GM12878 (cell line): ENCODE data around the gene TK2. TPM values are rescaled to one million over a fixed set of nuclear protein-coding genes. Genes with fewer than 3 reads are reported as not detected.

Experiments
- ATAC-seq: fragments of 200-7000 bp; cut with Tn5 transposase; 3 replicates; pipeline ENCODE4 v1.9.1; 2020; ENCODE audit warnings: mild to moderate bottlenecking, moderate library complexity
- BruUV-seq: library from RNA; stranded (reverse); fragments of 400-500 nt; replicated peaks from 2 replicates; lab custom pipeline; 2021; lab: Mats Ljungman, UMichigan
- CTCF ChIA-PET: fragments of 300-600 bp; sonication (Branson Sonifier 250); formaldehyde crosslinking; extraction: SDS; loops from one replicate; lab custom pipeline; 2021; ENCODE audit warnings: inconsistent platforms; lab: Yijun Ruan, JAX
- POLR2A ChIA-PET: fragments of 350-600 bp; formaldehyde crosslinking; extraction: SDS; loops from one replicate; lab custom pipeline; 2021; ENCODE audit warnings: inconsistent platforms; lab: Charles Lee
- RAD21 ChIA-PET: fragments of 300-600 bp; sonication (Branson Sonifier 250); formaldehyde crosslinking; loops from one replicate; lab custom pipeline; 2023; ENCODE audit warnings: antibody characterized with exemption; ENCODE audit not compliant: unreplicated experiment; lab: Charles Lee
- SMC1A ChIA-PET: fragments of 300-600 bp; sonication (Branson Sonifier 250); formaldehyde crosslinking; loops from one replicate; lab custom pipeline; 2023; ENCODE audit not compliant: unreplicated experiment, uncharacterized antibody; lab: Charles Lee
- DNase-seq: peaks from one replicate; pipeline ENCODE4 v3.0.0-alpha.2; 2011; ENCODE audit warnings: low read depth, low spot score
- FAIRE-seq: peaks from 3 replicates; lab custom pipeline; 2011; peaks lifted over from hg19 to GRCh38; lab: Jason Lieb, UNC
- H2AFZ ChIP-seq: 2 replicates; pipeline ENCODE4 v1.6.0; 2011; ENCODE audit warnings: low read depth, low read length, control low read depth; ENCODE audit not compliant: control insufficient read depth
- H3K27ac ChIP-seq: 2 replicates; pipeline ENCODE4 v1.5.1; 2011; ENCODE audit warnings: control low read depth; ENCODE audit not compliant: control insufficient read depth, insufficient read depth
- H3K27me3 ChIP-seq, 2 experiments: replicated peaks in 1 of 2; 2 replicates each; pipeline versions ENCODE4 v1.6.0 to v1.6.1; 2011; ENCODE audit warnings: low read length in 1 of 2; ENCODE audit not compliant: control insufficient read depth in 2 of 2, insufficient read depth in 2 of 2
- H3K36me3 ChIP-seq, 2 experiments: 2 replicates each; pipeline ENCODE4 v1.5.1; 2011; ENCODE audit warnings: low read length in 1 of 2; ENCODE audit not compliant: control insufficient read depth in 2 of 2, insufficient read depth in 2 of 2
- H3K4me1 ChIP-seq: 2 replicates; pipeline ENCODE4 v1.6.1; 2011; ENCODE audit warnings: mild to moderate bottlenecking, low read length, moderate library complexity, mixed read lengths; ENCODE audit not compliant: control insufficient read depth, insufficient read depth
- H3K4me2 ChIP-seq: 2 replicates; pipeline ENCODE4 v1.6.0; 2011; ENCODE audit warnings: control low read depth; ENCODE audit not compliant: control insufficient read depth, insufficient read depth
- H3K4me3 ChIP-seq: fragments of 200-600 bp; sonication (generic); 2 replicates; pipeline ENCODE4 v1.5.1; 2016
- H3K79me2 ChIP-seq: 2 replicates; pipeline ENCODE4 v1.6.0; 2011; ENCODE audit warnings: low read length; ENCODE audit not compliant: control insufficient read depth, insufficient read depth
- H3K9ac ChIP-seq: 2 replicates; pipeline ENCODE4 v1.8.0; 2011; ENCODE audit warnings: low read length, control low read depth, mixed read lengths; ENCODE audit not compliant: control insufficient read depth, insufficient read depth
- H3K9me3 ChIP-seq: replicated peaks from 3 replicates; pipeline ENCODE4 v1.5.1; 2011; ENCODE audit warnings: mild to moderate bottlenecking, low read length; ENCODE audit not compliant: control insufficient read depth, insufficient read depth
- H4K20me1 ChIP-seq: 2 replicates; pipeline ENCODE4 v1.6.0; 2011; ENCODE audit not compliant: control insufficient read depth, insufficient read depth
- BHLHE40 ChIP-seq, 2 experiments: fragments of 450-650 bp in 1 of 2; IDR thresholded peaks; 2 replicates each; pipeline ENCODE4 v1.6.1; 2011 to 2017; ENCODE audit warnings: low read depth in 2 of 2, borderline replicate concordance in 1 of 2, improper control_type of control experiment in 1 of 2, low read length in 1 of 2, mild to moderate bottlenecking in 1 of 2
- BMI1 ChIP-seq: fragments of 450-650 bp; IDR thresholded peaks from 2 replicates; pipeline ENCODE4 v1.6.1; 2016; ENCODE audit warnings: mild to moderate bottlenecking, moderate library complexity, borderline replicate concordance
- CHD2 ChIP-seq: IDR thresholded peaks from 2 replicates; pipeline ENCODE4 v1.6.1; 2011; ENCODE audit warnings: low read depth, low read length, improper control_type of control experiment, borderline replicate concordance
- EED ChIP-seq: sonication (generic); IDR thresholded peaks from 2 replicates; pipeline ENCODE4 v1.6.1; 2016; ENCODE audit warnings: antibody characterized with exemption, low read depth
- EP300 ChIP-seq, 2 experiments: fragments of 150-350 bp in 1 of 2; IDR thresholded peaks; 2 replicates each; pipeline ENCODE4 v1.6.1; 2011 to 2012; ENCODE audit warnings: low read depth in 2 of 2, low read length in 2 of 2, borderline replicate concordance in 1 of 2, improper control_type of control experiment in 1 of 2, inconsistent platforms in 1 of 2; ENCODE audit not compliant: control insufficient read depth in 1 of 2
- FOXM1 ChIP-seq: IDR thresholded peaks from 2 replicates; pipeline ENCODE4 v1.6.1; 2012; ENCODE audit warnings: low read depth, mild to moderate bottlenecking, inconsistent platforms, low read length, moderate library complexity
- HDAC2 ChIP-seq: fragments of 200-600 bp; sonication (generic); IDR thresholded peaks from 2 replicates; pipeline ENCODE4 v1.6.1; 2017
- NBN ChIP-seq: fragments of 450-650 bp; IDR thresholded peaks from 2 replicates; pipeline ENCODE4 v1.6.1; 2016
- NFYA ChIP-seq: IDR thresholded peaks from 2 replicates; pipeline ENCODE4 v1.6.1; 2011; ENCODE audit warnings: low read depth, mild to moderate bottlenecking, low read length, improper control_type of control experiment, borderline replicate concordance
- PAX8 ChIP-seq: fragments of 450-650 bp; IDR thresholded peaks from 2 replicates; pipeline ENCODE4 v1.6.1; 2017; ENCODE audit warnings: mild to moderate bottlenecking, moderate library complexity
- PML ChIP-seq: IDR thresholded peaks from 2 replicates; pipeline ENCODE4 v1.6.1; 2012; ENCODE audit warnings: low read length, inconsistent platforms
- POLR2AphosphoS5 ChIP-seq: IDR thresholded peaks from 2 replicates; pipeline ENCODE4 v1.6.1; 2011; ENCODE audit warnings: mild to moderate bottlenecking, low read length, inconsistent platforms
- POU2F2 ChIP-seq: IDR thresholded peaks from 3 replicates; pipeline ENCODE4 v1.6.1; 2011; ENCODE audit warnings: low read depth, mild to moderate bottlenecking, low read length, borderline replicate concordance
- SMC3 ChIP-seq: IDR thresholded peaks from 2 replicates; pipeline ENCODE4 v1.6.1; 2011; ENCODE audit warnings: low read length, improper control_type of control experiment, borderline replicate concordance
- SP1 ChIP-seq: IDR thresholded peaks from one replicate; pipeline ENCODE4 v1.6.1; 2011; ENCODE audit warnings: low read depth, low read length
- YBX1 ChIP-seq: fragments of 450-650 bp; IDR thresholded peaks from 2 replicates; pipeline ENCODE4 v1.6.1; 2016; ENCODE audit warnings: antibody characterized with exemption
- ZBED1 ChIP-seq: IDR thresholded peaks from 2 replicates; pipeline ENCODE4 v1.6.1; 2016; ENCODE audit warnings: borderline replicate concordance
- ZNF24 ChIP-seq: fragments of 450-650 bp; IDR thresholded peaks from 2 replicates; pipeline ENCODE4 v1.6.1; 2017; ENCODE audit warnings: antibody characterized with exemption, mild to moderate bottlenecking
- WGBS: methylation state at CpG from one replicate; pipeline ENCODE4 v1.1.6; 2016; ENCODE audit warnings: low lambda C conversion rate; ENCODE audit not compliant: insufficient replicate concordance, insufficient coverage; ENCODE audit errors: missing lambda C conversion rate; 5-methylcytosine and 5-hydroxymethylcytosine counted together
- in situ Hi-C: fragments of 300-500 bp; cut with MboI; formaldehyde crosslinking; loops from 9 replicates; pipeline ENCODE4 v1.14.3; 2018; ENCODE audit warnings: mixed read lengths
- intact Hi-C: fragments of 100-400 bp; cut with micrococcal nuclease; formaldehyde crosslinking; loops from one replicate; pipeline ENCODE4 v1.14.2; 2022; ENCODE audit not compliant: unreplicated experiment
- polyA plus RNA-seq, 11 experiments: library from polyadenylated mRNA; depleted of rRNA in 4 of 11; unstranded in 6 of 11; stranded (reverse) in 5 of 11; fragments of >200 nt; fragmentation: Nextera tagmentation in 4 of 11; fragmentation: Illumina TruSeq in 1 of 11; extraction: Ambion mirVana in 4 of 11; extraction: Trizol in 1 of 11; gene quantifications; 1 replicate in 1 of 11; 2 replicates in 10 of 11; pipeline versions ENCODE4 v1.2.1 to v1.2.3, GENCODE V29; 2011 to 2016; ENCODE audit warnings: inconsistent platforms in 2 of 11, missing spikeins in 2 of 11, low read depth in 1 of 11
- total RNA-seq, 4 experiments: library from RNA; depleted of rRNA in 3 of 4; stranded (reverse); fragments of >200 nt in 3 of 4; fragmentation: Illumina TruSeq in 1 of 4; extraction: Trizol in 1 of 4; gene quantifications; 2 replicates each; pipeline versions ENCODE4 v1.2.1 to v1.2.3, GENCODE V29; 2013 to 2021

TK2 gene
- total and polyA plus RNA-seq, 10 of the 15 experiments (the other 5 are each of a cell fraction or from before 2014, with no cell fraction given): 1.3 to 12.4 (median 3.0) TPM

GRCh38 chr16:66534376-66534799, 15.5 kb downstream of the TK2 start:
- ChIA-PET RAD21 (no interaction called here), SMC1A (interaction anchor here (0.7 to 1.1 kb wide), 2 partner anchors 9 to 14 kb away, joined by 3 to 4 read pairs; no protein-coding TSS in a partner anchor), POLR2A (interaction anchor here (0.6 kb wide), 1 partner anchor 30 kb away, joined by 3 read pairs; no protein-coding TSS in a partner anchor), CTCF (no interaction called here)
- BruUV-seq: no TSS peak
- no peak for DNase-seq
- Histone ChIP-seq H3K79me2 (no peaks in the 10 kb centered on the region), H3K27ac (no peak overlapping the region), H3K4me3 (no peak overlapping the region), H4K20me1 (no peaks in the 10 kb centered on the region), H3K27me3 (peaks cover 0 to 3% of the 10 kb centered on the region in 2 experiments; a peak in 2 of 4 replicates), H3K9me3 (no peaks in the 10 kb centered on the region), H2AFZ (no peak overlapping the region), H3K9ac (no peak overlapping the region), H3K4me1 (peaks cover 6% of the 10 kb centered on the region), H3K4me2 (no peak overlapping the region), H3K36me3 (peaks cover 0 to 4% of the 10 kb centered on the region in 2 experiments; a peak in 1 of 4 replicates)
- intact Hi-C loops (no loop called here), in situ Hi-C loops (loop anchor here (25.0 kb wide), 1 partner anchor 503 kb away; the partner anchor contains the start of gene CBFB)
- FAIRE-seq: no peak
- TF ChIP-seq EP300 (IDR thresholded peaks at IDR 0.05; ENCODE audit: borderline replicate concordance in 1 of 2, control insufficient read depth in 1 of 2, low read depth in 2 of 2, low read length in 2 of 2): no peak
- TF ChIP-seq POU2F2: no peak
- no peak for ATAC-seq
- WGBS: 88% methylated on average over 1 of the region's 1 CpG

GRCh38 chr16:66529475-66529874, 20.4 kb downstream of the TK2 start:
- Histone ChIP-seq H3K4me2 (no peak overlapping the region), H2AFZ (no peak overlapping the region), H3K4me1 (peaks cover 11% of the 10 kb centered on the region), H3K9ac (no peak overlapping the region), H3K4me3 (no peak overlapping the region), H4K20me1 (no peaks in the 10 kb centered on the region), H3K36me3 (peaks cover 0 to 5% of the 10 kb centered on the region in 2 experiments; a peak in 1 of 4 replicates), H3K79me2 (no peaks in the 10 kb centered on the region), H3K9me3 (no peaks in the 10 kb centered on the region), H3K27me3 (no peaks in the 10 kb centered on the region), H3K27ac (no peak overlapping the region)
- no TSS peak for BruUV-seq
- ChIA-PET CTCF (interaction anchor here (0.8 to 1.2 kb wide), 2 partner anchors 15 to 19 kb away, joined by 4 to 6 read pairs; no protein-coding TSS in a partner anchor), SMC1A (no interaction called here), POLR2A (no interaction called here), RAD21 (no interaction called here)
- no peak for ATAC-seq
- FAIRE-seq: no peak
- WGBS: 5% methylated on average over 6 of the region's 6 CpGs
- intact Hi-C loops: no loop called here
- no peak for TF ChIP-seq HDAC2
- TF ChIP-seq SMC3: no peak
- TF ChIP-seq NFYA: no peak
- no peak for TF ChIP-seq POU2F2
- no peak for TF ChIP-seq FOXM1
- no peak for TF ChIP-seq NBN
- no peak for TF ChIP-seq ZBED1
- no peak for TF ChIP-seq EED
- no peak for TF ChIP-seq CHD2
- TF ChIP-seq BMI1: no peak
- TF ChIP-seq PAX8: no peak
- no peak for TF ChIP-seq PML
- no peak for TF ChIP-seq POLR2AphosphoS5
- no peak for TF ChIP-seq ZNF24
- no peak for TF ChIP-seq SP1
- TF ChIP-seq EP300 (IDR thresholded peaks at IDR 0.05; ENCODE audit: borderline replicate concordance in 1 of 2, control insufficient read depth in 1 of 2, low read depth in 2 of 2, low read length in 2 of 2): no peak
- TF ChIP-seq BHLHE40 (IDR thresholded peaks at IDR 0.05; ENCODE audit: borderline replicate concordance in 1 of 2, low read depth in 2 of 2, low read length in 1 of 2): no peak
- TF ChIP-seq YBX1: no peak
- DNase-seq: no peak
- in situ Hi-C loops: loop anchor here (25.0 kb wide), 1 partner anchor 508 kb away; the partner anchor contains the start of gene CBFB
